Stomach (tissue), 9 donors: ENCODE data around the gene HYKK. TPM values are rescaled to one million over a fixed set of nuclear protein-coding genes. Genes with fewer than 3 reads are reported as not detected.

Source experiments
- DNase-seq, 2 donors: peaks; one replicate each; pipeline versions ENCODE4 v3.0.0 to v3.0.0-alpha.2; 2013 to 2019
- H3K27ac ChIP-seq, 5 donors: fragments of 200-600 bp in 4 of 5; sonication (generic) in 4 of 5; one replicate each; pipeline ENCODE4 v1.5.1; 2013 to 2019; ENCODE audit warnings: mild to moderate bottlenecking in 1 of 5, moderate library complexity in 1 of 5
- H3K27me3 ChIP-seq, 3 donors: fragments of 200-600 bp; sonication (generic); one replicate each; pipeline ENCODE4 v1.5.1; 2017 to 2019; ENCODE audit warnings: mixed run types in 1 of 3
- H3K36me3 ChIP-seq, 4 donors: fragments of 200-600 bp; sonication (generic); 1 replicate in 3 of 4; 2 replicates in 1 of 4; pipeline ENCODE4 v1.5.1; 2016 to 2019
- H3K4me1 ChIP-seq, 4 donors: fragments of 200-600 bp; sonication (generic); one replicate each; pipeline ENCODE4 v1.5.1; 2016 to 2019
- H3K4me3 ChIP-seq, 4 donors: fragments of 200-600 bp; sonication (generic) in 3 of 4; one replicate each; pipeline ENCODE4 v1.5.1; 2016 to 2019; ENCODE audit warnings: mild to moderate bottlenecking in 1 of 4
- H3K9me3 ChIP-seq, 4 donors: fragments of 200-600 bp; sonication (generic); one replicate each; pipeline ENCODE4 v1.5.1; 2016 to 2019
- EP300 ChIP-seq: sonication (generic); formaldehyde crosslinking; IDR thresholded peaks from one replicate; pipeline ENCODE4 v1.6.1; 2017; ENCODE audit warnings: antibody characterized with exemption
- POLR2A ChIP-seq, 4 donors: fragments of 450-650 bp; IDR thresholded peaks; one replicate each; pipeline ENCODE4 v1.6.1; 2016; ENCODE audit warnings: antibody characterized with exemption in 4 of 4, control low read depth in 2 of 4, mild to moderate bottlenecking in 1 of 4, moderate library complexity in 1 of 4
- POLR2AphosphoS5 ChIP-seq, 3 donors: sonication (generic); formaldehyde crosslinking; IDR thresholded peaks; one replicate each; pipeline ENCODE4 v1.6.1; 2016; ENCODE audit warnings: antibody characterized with exemption in 3 of 3
- WGBS, 5 donors: extraction: QIAGEN DNeasy Blood & Tissue Kit in 3 of 5; methylation state at CpG; one replicate each; pipeline versions ENCODE4 v1.1.5 to v1.1.7; 2013 to 2018; 5-methylcytosine and 5-hydroxymethylcytosine counted together
- intact Hi-C: fragments of 100-400 bp; cut with DNase I; formaldehyde crosslinking; loops from one replicate; pipeline ENCODE4 v1.15.1; 2023; ENCODE audit warnings: low total_unique reads
- polyA plus RNA-seq, 3 donors: library from polyadenylated mRNA; stranded (reverse); fragments of 200-250 nt; gene quantifications; one replicate each; pipeline ENCODE4 v1.2.3, GENCODE V29; 2013
- total RNA-seq, 5 donors: library from RNA; depleted of rRNA; stranded (reverse); fragments of >200 nt; gene quantifications; one replicate each; pipeline versions ENCODE4 v1.1.0 to v1.2.3, GENCODE V29; 2014 to 2016
- TF ChIP-seq, protein P1 (sequence below), 7 experiments: fragments of 450-650 bp in 4 of 7; fragments of 200-600 bp in 3 of 7; sonication (generic) in 3 of 7; IDR thresholded peaks; one replicate each; pipeline ENCODE4 v1.5.1; 2016 to 2019; ENCODE audit warnings: antibody characterized with exemption in 7 of 7, control low read depth in 2 of 7, mild to moderate bottlenecking in 1 of 7
- donor health status: healthy with polysubstance abuse.
- donor health status: Bipolar disorder and iron deficiency.
- donor health status: healthy.

HYKK gene
- total and polyA plus RNA-seq, 8 donors, result under 0.01 to 11.6 (median 5.7) TPM

DNA sequence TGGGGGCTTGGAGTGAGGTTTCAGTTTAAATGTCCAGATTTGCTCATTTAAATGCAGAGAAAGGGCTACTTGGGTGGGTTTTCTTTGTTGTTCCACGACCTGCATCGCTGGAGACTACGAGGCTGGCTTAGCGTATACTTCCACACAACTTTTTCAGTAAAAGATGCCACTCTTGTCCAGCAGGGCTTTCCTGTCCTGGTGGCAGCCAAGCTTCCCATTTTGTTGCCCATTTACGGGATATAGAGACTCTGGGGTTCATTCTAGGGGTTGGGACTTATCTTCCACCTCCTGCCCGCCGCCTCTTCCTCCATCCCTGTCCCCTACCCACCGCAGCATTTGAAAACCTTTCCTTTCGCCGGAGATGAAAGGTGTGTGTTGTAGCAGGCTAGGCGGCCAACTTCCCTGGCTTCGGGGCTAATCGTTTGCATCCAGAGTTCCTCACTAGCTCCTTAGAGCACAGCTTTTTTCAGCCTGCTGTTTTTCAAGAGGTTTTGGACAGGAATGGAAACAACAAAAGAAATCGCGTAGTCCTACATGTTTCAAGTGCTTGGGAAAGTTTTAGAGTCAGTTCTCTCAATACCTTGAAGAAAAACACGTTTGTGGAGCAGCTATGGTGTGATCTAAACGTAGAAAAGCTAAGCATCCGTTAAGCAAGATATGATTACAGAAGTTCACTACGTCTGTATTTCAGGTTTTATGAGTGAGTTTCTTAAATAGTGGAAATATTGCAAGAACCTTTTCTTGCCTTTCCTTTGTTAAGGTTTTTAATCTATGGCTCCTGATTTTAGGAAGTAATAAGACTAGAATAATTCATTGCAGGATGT is 58.8 kb downstream of the HYKK start:
- Histone ChIP-seq H3K9me3 (no peaks in the 10 kb centered on the region), H3K4me1 (peaks cover 12 to 20% (median 17%) of the 10 kb centered on the region in 4 donors), H3K36me3 (no peaks in the 10 kb centered on the region), H3K4me3 (peak overlapping the region; percentile 58 to 65 (median 63)), H3K27me3 (peaks cover 0 to 32% (median 4%) of the 10 kb centered on the region in 3 donors), H3K27ac (peak overlapping the region in 2 of 5 donors; percentile 71 to 83)
- 2 to 5% (median 2%) methylated on average over 18 to 19 of the region's 19 CpGs for WGBS, 5 donors
- intact Hi-C loops, result no loop called here
- no peak for DNase-seq
- TF ChIP-seq POLR2A (IDR thresholded peaks at IDR 0.05) (no peak), POLR2AphosphoS5 (IDR thresholded peaks at IDR 0.05) (no peak), EP300 (no peak)
- TF ChIP-seq, protein P1, sequence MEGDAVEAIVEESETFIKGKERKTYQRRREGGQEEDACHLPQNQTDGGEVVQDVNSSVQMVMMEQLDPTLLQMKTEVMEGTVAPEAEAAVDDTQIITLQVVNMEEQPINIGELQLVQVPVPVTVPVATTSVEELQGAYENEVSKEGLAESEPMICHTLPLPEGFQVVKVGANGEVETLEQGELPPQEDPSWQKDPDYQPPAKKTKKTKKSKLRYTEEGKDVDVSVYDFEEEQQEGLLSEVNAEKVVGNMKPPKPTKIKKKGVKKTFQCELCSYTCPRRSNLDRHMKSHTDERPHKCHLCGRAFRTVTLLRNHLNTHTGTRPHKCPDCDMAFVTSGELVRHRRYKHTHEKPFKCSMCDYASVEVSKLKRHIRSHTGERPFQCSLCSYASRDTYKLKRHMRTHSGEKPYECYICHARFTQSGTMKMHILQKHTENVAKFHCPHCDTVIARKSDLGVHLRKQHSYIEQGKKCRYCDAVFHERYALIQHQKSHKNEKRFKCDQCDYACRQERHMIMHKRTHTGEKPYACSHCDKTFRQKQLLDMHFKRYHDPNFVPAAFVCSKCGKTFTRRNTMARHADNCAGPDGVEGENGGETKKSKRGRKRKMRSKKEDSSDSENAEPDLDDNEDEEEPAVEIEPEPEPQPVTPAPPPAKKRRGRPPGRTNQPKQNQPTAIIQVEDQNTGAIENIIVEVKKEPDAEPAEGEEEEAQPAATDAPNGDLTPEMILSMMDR (IDR thresholded peaks at IDR 0.05), result peak in 1 of 7 experiments; percentile 12

DNA sequence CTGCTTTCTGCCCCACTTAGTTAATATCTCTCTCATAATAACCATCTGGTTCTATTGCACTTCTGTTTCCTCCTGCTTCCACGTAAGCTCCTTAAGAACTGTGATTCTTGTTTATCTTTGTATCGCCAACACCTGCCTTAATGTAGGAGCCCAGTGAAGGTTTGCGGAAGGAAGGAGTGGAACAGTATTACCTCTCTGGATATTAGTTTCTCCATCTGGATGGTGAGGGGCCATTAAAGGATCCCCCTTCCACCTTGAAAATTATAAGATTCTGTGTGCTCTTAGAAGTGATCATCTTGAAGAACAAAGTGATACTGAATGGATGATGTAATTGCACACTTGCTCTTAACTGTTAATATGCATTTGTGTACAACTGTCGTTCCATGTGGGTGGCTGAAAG is 60.2 kb downstream of the HYKK start:
- Histone ChIP-seq H3K4me3 (no peak overlapping the region), H3K4me1 (peaks cover 12 to 20% (median 17%) of the 10 kb centered on the region in 4 donors), H3K27ac (no peak overlapping the region), H3K27me3 (peaks cover 0 to 32% (median 4%) of the 10 kb centered on the region in 3 donors), H3K36me3 (no peaks in the 10 kb centered on the region), H3K9me3 (no peaks in the 10 kb centered on the region)
- peak in 1 of 2 donors; percentile 6 for DNase-seq
- TF ChIP-seq POLR2A (IDR thresholded peaks at IDR 0.05), result no peak
- no peak for TF ChIP-seq POLR2AphosphoS5 (IDR thresholded peaks at IDR 0.05)
- TF ChIP-seq, protein P1 (IDR thresholded peaks at IDR 0.05), result no peak
- no peak for TF ChIP-seq EP300
- 52 to 60% (median 59%) methylated on average over 4 of the region's 4 CpGs for WGBS, 5 donors
- intact Hi-C loops, result no loop called here

DNA sequence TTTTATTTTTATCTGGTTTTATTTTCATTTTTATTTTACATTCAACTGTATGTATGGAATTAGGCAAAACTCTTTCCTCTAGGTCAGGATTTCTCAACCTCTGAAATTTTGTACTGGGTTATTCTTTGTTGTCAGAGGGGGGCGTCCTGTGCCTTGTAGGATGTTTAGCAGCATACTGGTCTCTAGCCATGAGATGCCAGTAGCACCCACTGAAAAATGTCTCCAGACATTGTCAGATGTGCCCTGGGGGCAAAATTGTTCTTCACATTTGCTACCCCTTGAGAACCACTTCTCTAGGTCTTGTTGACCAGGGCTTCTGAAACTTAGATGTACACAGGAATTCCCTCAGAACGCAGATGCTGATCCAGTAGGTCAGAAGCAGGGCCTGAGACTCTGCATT is 63.3 kb downstream of the HYKK start:
- DNase-seq, result no peak
- 82 to 90% (median 88%) methylated on average over 2 of the region's 2 CpGs for WGBS, 5 donors
- intact Hi-C loops, result no loop called here
- Histone ChIP-seq H3K27me3 (peaks cover 0 to 31% (median 4%) of the 10 kb centered on the region in 3 donors), H3K4me3 (no peak overlapping the region), H3K36me3 (no peaks in the 10 kb centered on the region), H3K27ac (no peak overlapping the region), H3K4me1 (peaks cover 6 to 11% (median 9%) of the 10 kb centered on the region in 4 donors), H3K9me3 (no peaks in the 10 kb centered on the region)
- no peak for TF ChIP-seq POLR2AphosphoS5 (IDR thresholded peaks at IDR 0.05)
- no peak for TF ChIP-seq EP300
- no peak for TF ChIP-seq POLR2A (IDR thresholded peaks at IDR 0.05)
- TF ChIP-seq, protein P1 (IDR thresholded peaks at IDR 0.05), result no peak

DNA sequence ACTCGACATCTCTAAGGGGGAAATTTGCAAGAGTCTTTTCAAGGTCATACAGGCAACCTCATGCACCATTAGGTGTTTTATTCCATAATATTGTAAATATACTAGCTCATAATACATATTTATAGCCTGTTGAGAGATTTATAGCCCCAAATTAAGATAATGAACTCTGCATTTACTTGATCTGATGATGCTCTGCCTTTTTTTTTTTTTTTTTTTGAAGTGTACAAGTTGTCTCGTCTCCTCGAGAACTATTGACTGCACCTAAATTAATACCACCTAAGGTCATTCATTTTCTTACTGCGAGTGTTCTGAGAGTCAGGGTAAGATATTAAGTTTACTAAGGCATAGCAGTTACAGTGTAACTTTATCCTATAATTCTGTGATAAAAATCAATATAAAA is 64.0 kb downstream of the HYKK start:
- 74 to 85% (median 83%) methylated on average over 4 of the region's 4 CpGs for WGBS, 5 donors
- Histone ChIP-seq H3K9me3 (no peaks in the 10 kb centered on the region), H3K4me3 (no peak overlapping the region), H3K27me3 (peaks cover 0 to 25% (median 4%) of the 10 kb centered on the region in 3 donors), H3K27ac (no peak overlapping the region), H3K4me1 (peaks cover 1 to 4% (median 2%) of the 10 kb centered on the region in 4 donors), H3K36me3 (no peaks in the 10 kb centered on the region)
- TF ChIP-seq POLR2A (IDR thresholded peaks at IDR 0.05) (no peak), EP300 (no peak), POLR2AphosphoS5 (IDR thresholded peaks at IDR 0.05) (no peak)
- TF ChIP-seq, protein P1 (IDR thresholded peaks at IDR 0.05), result no peak
- DNase-seq, result no peak
- intact Hi-C loops, result no loop called here
